SKM-1 treated with dmso at 0.1 percent for 144 hours (cell line): ENCODE results near the gene ALG6.
A peak's percentile ranks its signal among the peaks of the same experiment; 100 is the strongest.
"Not testable (repeated sequence)": the region's sequence is repeated elsewhere in the genome, so short reads cannot be mapped to it uniquely, and the experiment has no call there.

Source experiments
- DNase-seq: peaks from one replicate; lab custom pipeline; 2025; ENCODE audit not compliant: unreplicated experiment; lab: John Stamatoyannopoulos, UW

Gene ALG6

GRCh38 chr1:63413394-63413793, 46.0 kb downstream of the ALG6 start:
- DNase-seq = no peak

GRCh38 chr1:63414691-63415365, 47.4 kb downstream of the ALG6 start:
- no peak for DNase-seq

GRCh38 chr1:63418101-63418500, 50.7 kb downstream of the ALG6 start:
- no peak for DNase-seq

GRCh38 chr1:63420746-63421145, 53.3 kb downstream of the ALG6 start:
- DNase-seq = not testable (repeated sequence)

GRCh38 chr1:63423649-63424048, 56.2 kb downstream of the ALG6 start:
- DNase-seq = no peak

- no peak for DNase-seq
These were observed 61.4 kb downstream of the ALG6 start for GRCh38 chr1:63428815-63429214.

- no peak for DNase-seq
These were observed 61.9 kb downstream of the ALG6 start for GRCh38 chr1:63429281-63429680.

GRCh38 chr1:63435161-63435560, 67.7 kb downstream of the ALG6 start:
- no peak for DNase-seq

- no peak for DNase-seq
These were observed 74.7 kb downstream of the ALG6 start for GRCh38 chr1:63442141-63442475.

- no peak for DNase-seq
These were observed 81.4 kb downstream of the ALG6 start for GRCh38 chr1:63448731-63449246.

GRCh38 chr1:63450416-63450815, 83.0 kb downstream of the ALG6 start:
- DNase-seq = no peak

- no peak for DNase-seq
These were observed 85.8 kb downstream of the ALG6 start for GRCh38 chr1:63453232-63453631.

- DNase-seq = no peak
These were observed 86.8 kb downstream of the ALG6 start for GRCh38 chr1:63454269-63454668.

GRCh38 chr1:63458750-63459149, 91.3 kb downstream of the ALG6 start:
- DNase-seq = no peak

GRCh38 chr1:63461661-63462230, 94.3 kb downstream of the ALG6 start:
- DNase-seq = no peak

GRCh38 chr1:63463248-63463647, 95.8 kb downstream of the ALG6 start:
- DNase-seq = peak; percentile 50

GRCh38 chr1:63466181-63466580, 98.8 kb downstream of the ALG6 start:
- DNase-seq = no peak

- DNase-seq = no peak
These were observed 99.3 kb downstream of the ALG6 start for GRCh38 chr1:63466759-63467158.

- DNase-seq = not testable (repeated sequence)
These were observed 101.3 kb downstream of the ALG6 start for GRCh38 chr1:63468683-63469082.

GRCh38 chr1:63475761-63476160, 108.3 kb downstream of the ALG6 start:
- DNase-seq = no peak

- DNase-seq = no peak
These were observed 112.6 kb downstream of the ALG6 start for GRCh38 chr1:63480057-63480456.

- no peak for DNase-seq
These were observed 119.2 kb downstream of the ALG6 start for GRCh38 chr1:63486629-63487028.
